HG02981 (cell line): ENCODE measurements around the gene ZNF672.
A peak's percentile ranks its signal among the peaks of the same experiment; 100 is the strongest.
"Not testable (repeated sequence)": the region's sequence is repeated elsewhere in the genome, so short reads cannot be mapped to it uniquely, and the experiment has no call there.

ENCODE experiments used
- ATAC-seq: cut with Tn5 transposase; IDR thresholded peaks from one replicate; pipeline ENCODE4 v1.9.1; 2021; ENCODE audit warnings: mild to moderate bottlenecking, moderate library complexity; ENCODE audit not compliant: unreplicated experiment

Gene ZNF672

GRCh38 chr1:248852481-248853405 is 14.7 kb downstream of the ZNF672 start:
- ATAC-seq: no peak

- ATAC-seq: no peak
These were observed 15.8 kb downstream of the ZNF672 start for GRCh38 chr1:248853663-248854375.

- no peak for ATAC-seq
These were observed 17.6 kb downstream of the ZNF672 start for GRCh38 chr1:248855580-248855979.

GRCh38 chr1:248856176-248856575 is 18.2 kb downstream of the ZNF672 start:
- ATAC-seq: no peak

GRCh38 chr1:248857201-248857600 is 19.2 kb downstream of the ZNF672 start:
- ATAC-seq: no peak

- ATAC-seq: no peak
These were observed 19.7 kb downstream of the ZNF672 start for GRCh38 chr1:248857749-248858095.

- ATAC-seq: peak; percentile 30
These were observed 20.3 kb downstream of the ZNF672 start for GRCh38 chr1:248858096-248858890.

GRCh38 chr1:248858891-248859889 is 21.2 kb downstream of the ZNF672 start, which contains the start of gene ZNF692:
TSS of gene ZNF692 (minus strand) at chr1:248859085. CDS start at chr1:248858309, 776 bp downstream.
- peak; percentile 82 for ATAC-seq

- ATAC-seq: no peak
These were observed 22.0 kb downstream of the ZNF672 start for GRCh38 chr1:248860007-248860406.

GRCh38 chr1:248861616-248862015 is 23.6 kb downstream of the ZNF672 start:
- ATAC-seq: no peak

- peak; percentile 3 for ATAC-seq
These were observed 24.6 kb downstream of the ZNF672 start for GRCh38 chr1:248862695-248862997.

GRCh38 chr1:248862998-248863881 is 25.2 kb downstream of the ZNF672 start:
- ATAC-seq: peak; percentile 55

- no peak for ATAC-seq
These were observed 33.9 kb downstream of the ZNF672 start for GRCh38 chr1:248871837-248872401.

- peak; percentile 43 for ATAC-seq
These were observed 34.9 kb downstream of the ZNF672 start for GRCh38 chr1:248872752-248873408.

GRCh38 chr1:248873409-248873992 is 35.5 kb downstream of the ZNF672 start:
- peak; percentile 75 for ATAC-seq

- ATAC-seq: peak; percentile 52
These were observed 36.0 kb downstream of the ZNF672 start for GRCh38 chr1:248873993-248874533.

GRCh38 chr1:248881261-248881660 is 43.2 kb downstream of the ZNF672 start:
- no peak for ATAC-seq

GRCh38 chr1:248882427-248882826 is 44.4 kb downstream of the ZNF672 start:
- not testable (repeated sequence) for ATAC-seq
